Measurements from ENCODE around the gene SEZ6. TPM values are rescaled to one million over a fixed set of nuclear protein-coding genes. Genes with fewer than 3 reads are reported as not detected.

Gene SEZ6
- total RNA-seq, 4 donors from 2014 or later: 0.42 to 0.83 (median 0.52) TPM; not detected in 1

DNA sequence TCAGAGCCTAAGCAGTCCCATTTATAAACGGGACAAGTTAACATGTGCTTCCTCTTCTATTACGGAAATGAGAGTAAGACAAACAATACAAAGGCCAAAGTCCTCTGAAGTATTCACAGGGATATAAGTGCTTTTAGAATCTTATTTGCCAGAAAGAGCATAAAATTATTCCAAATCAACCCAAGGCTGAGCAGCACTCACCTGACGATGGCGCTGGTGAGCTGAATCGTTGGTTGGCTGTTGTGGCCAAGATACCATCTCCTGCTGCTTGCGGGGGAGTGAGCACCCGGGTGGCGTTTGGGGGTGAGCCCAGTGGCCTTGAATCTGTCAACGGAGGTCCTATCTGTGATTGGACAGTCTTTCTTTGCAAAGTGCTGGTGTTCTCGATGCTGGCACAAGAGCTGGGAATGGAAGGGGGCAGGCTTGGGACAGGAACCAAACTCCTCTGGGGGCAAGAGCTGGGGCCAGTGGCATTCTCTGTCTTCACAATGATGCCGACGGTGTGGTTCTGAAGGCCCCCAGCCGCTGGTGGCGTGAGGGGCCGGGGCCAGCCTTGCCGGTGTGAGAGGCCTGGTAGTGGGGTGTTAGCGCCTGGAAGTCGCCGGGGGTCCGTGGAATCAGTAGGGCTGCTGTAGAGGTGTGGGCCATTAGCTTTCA is 93.4 kb downstream of the SEZ6 start:
- TF ChIP-seq POLR2AphosphoS5 (IDR thresholded peaks at IDR 0.05) (no peak), POLR2A (IDR thresholded peaks at IDR 0.05; ENCODE audit: low read depth) (no peak), EP300 (IDR thresholded peaks at IDR 0.05) (no peak)
- TF ChIP-seq, protein P1, sequence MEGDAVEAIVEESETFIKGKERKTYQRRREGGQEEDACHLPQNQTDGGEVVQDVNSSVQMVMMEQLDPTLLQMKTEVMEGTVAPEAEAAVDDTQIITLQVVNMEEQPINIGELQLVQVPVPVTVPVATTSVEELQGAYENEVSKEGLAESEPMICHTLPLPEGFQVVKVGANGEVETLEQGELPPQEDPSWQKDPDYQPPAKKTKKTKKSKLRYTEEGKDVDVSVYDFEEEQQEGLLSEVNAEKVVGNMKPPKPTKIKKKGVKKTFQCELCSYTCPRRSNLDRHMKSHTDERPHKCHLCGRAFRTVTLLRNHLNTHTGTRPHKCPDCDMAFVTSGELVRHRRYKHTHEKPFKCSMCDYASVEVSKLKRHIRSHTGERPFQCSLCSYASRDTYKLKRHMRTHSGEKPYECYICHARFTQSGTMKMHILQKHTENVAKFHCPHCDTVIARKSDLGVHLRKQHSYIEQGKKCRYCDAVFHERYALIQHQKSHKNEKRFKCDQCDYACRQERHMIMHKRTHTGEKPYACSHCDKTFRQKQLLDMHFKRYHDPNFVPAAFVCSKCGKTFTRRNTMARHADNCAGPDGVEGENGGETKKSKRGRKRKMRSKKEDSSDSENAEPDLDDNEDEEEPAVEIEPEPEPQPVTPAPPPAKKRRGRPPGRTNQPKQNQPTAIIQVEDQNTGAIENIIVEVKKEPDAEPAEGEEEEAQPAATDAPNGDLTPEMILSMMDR (IDR thresholded peaks at IDR 0.05): peak in 1 of 3 experiments; percentile 3
- DNase-seq (ENCODE audit: extremely low spot score): no peak
- WGBS: 61% methylated on average over 4 of the region's 20 CpGs
- intact Hi-C loops (cut with DNase I): loop anchor here (5.0 kb wide), 2 partner anchors 35 to 265 kb away; partner anchors contain the start of gene BLTP2
- H3K4me3 ChIP-seq: no peak overlapping the region
- H3K9me3 ChIP-seq: no peaks in the 10 kb centered on the region
- H3K27ac ChIP-seq (replicated peaks in 1 of 4): no peak overlapping the region
- peaks cover 63 to 100% (median 94%) of the 10 kb centered on the region in 4 donors for H3K36me3 ChIP-seq
- H3K4me1 ChIP-seq: peaks cover 12 to 34% (median 22%) of the 10 kb centered on the region in 4 donors
- peaks cover 0 to 3% (median 0%) of the 10 kb centered on the region in 4 donors for H3K27me3 ChIP-seq

DNA sequence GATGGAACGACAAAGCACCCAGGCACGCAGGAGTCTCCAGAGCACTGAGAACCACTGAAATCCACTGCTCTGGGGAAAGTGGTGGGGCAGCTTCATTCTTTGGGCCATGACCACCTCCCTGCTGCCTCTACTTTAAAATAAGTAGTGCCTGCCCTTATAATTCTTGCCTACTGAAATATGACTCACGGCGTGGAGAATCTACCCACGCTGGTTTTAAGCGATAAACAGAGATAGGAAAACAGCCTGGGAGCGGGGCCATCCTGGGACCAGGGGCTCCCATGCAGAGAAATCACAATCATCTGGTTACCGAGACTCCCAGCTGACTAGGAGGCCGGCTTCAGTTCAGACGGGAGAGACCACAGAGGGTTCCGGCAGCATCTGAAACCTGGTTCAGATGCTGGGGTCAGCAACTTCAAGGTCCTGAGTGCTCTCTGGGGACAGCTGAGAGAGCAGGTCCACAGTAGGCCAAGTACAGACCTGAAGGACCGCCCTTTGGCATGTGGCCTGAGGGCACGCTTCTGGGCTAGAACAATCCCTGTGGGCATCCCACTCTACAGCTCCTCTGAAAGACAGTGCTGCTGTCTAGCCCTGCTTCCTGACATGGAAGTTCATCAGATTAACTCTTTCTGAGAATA is 94.3 kb downstream of the SEZ6 start:
- WGBS: 93% methylated on average over 12 of the region's 13 CpGs
- no peak for DNase-seq (ENCODE audit: extremely low spot score)
- Histone ChIP-seq H3K27ac (replicated peaks in 1 of 4) (peak overlapping the region in 1 of 4 donors; percentile 20), H3K9me3 (no peaks in the 10 kb centered on the region), H3K36me3 (peaks cover 58 to 100% (median 94%) of the 10 kb centered on the region in 4 donors), H3K4me1 (peaks cover 12 to 34% (median 31%) of the 10 kb centered on the region in 4 donors), H3K27me3 (peaks cover 0 to 3% (median 0%) of the 10 kb centered on the region in 4 donors), H3K4me3 (no peak overlapping the region)
- TF ChIP-seq POLR2AphosphoS5 (IDR thresholded peaks at IDR 0.05): no peak
- TF ChIP-seq, protein P1 (IDR thresholded peaks at IDR 0.05): no peak
- intact Hi-C loops (cut with DNase I): loop anchor here (5.0 kb wide), 2 partner anchors 36 to 264 kb away; partner anchors contain the start of gene BLTP2

DNA sequence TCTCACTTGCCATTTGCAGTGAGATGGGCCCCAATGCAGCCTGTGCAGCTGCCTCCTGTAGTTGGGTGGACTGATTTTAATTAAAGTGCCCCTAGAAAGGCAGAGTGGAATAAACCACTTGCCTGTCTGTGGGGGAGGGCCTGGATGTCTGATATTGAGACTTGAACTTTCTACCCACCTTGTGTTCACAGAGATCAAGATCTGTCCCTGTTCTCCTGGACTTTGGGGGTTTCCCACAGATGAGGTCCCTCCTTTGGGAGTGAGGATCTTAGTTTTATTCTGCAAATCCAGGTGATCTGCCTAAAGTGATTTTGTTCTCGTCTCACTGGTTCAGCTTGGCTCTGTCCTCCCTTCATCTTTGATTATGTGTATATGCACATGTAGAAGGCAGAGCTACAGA is 95.3 kb downstream of the SEZ6 start:
- Histone ChIP-seq H3K27ac (replicated peaks in 1 of 4) (no peak overlapping the region), H3K36me3 (peaks cover 56 to 100% (median 94%) of the 10 kb centered on the region in 4 donors), H3K4me3 (no peak overlapping the region), H3K4me1 (peaks cover 12 to 34% (median 31%) of the 10 kb centered on the region in 4 donors), H3K27me3 (no peaks in the 10 kb centered on the region), H3K9me3 (no peaks in the 10 kb centered on the region)
- intact Hi-C loops (cut with DNase I): loop anchor here (5.0 kb wide), 2 partner anchors 37 to 263 kb away; partner anchors contain the start of gene BLTP2
- 86% methylated on average over 1 of the region's 1 CpG for WGBS
- no peak for TF ChIP-seq POLR2A (IDR thresholded peaks at IDR 0.05; ENCODE audit: low read depth)
- no peak for TF ChIP-seq POLR2AphosphoS5 (IDR thresholded peaks at IDR 0.05)
- no peak for TF ChIP-seq EP300 (IDR thresholded peaks at IDR 0.05)
- TF ChIP-seq, protein P1 (IDR thresholded peaks at IDR 0.05): no peak
- no peak for DNase-seq (ENCODE audit: extremely low spot score)

DNA sequence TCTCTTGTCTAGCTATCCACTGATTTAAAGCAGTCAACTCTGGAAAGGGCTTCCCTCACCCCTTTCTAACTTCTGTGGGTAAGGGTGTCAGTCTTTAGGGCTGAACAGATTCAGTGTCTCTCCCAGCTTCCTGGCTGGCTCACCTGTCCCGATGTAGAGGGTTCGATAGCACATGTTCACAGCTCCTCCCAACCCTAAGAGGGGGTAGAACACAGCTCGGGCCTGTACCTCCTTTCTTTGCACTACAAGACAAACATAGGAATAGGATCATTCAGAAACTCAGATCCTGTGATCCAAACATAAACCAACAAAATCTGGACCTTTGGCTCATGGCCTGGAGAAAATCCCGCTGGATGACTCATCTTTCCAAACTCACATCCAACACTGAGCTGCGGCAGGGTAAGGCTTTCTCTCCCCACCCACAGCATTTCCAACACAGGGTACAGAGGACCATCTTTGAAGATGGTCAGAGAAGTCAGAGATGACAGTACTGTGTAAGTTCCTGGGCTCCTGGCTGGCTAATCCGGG is 97.1 kb downstream of the SEZ6 start:
- intact Hi-C loops (cut with DNase I): no loop called here

More for the DNA sequence above, 97.1 kb downstream of the SEZ6 start:
- Histone ChIP-seq H3K4me3 (no peak overlapping the region), H3K27me3 (no peaks in the 10 kb centered on the region), H3K9me3 (no peaks in the 10 kb centered on the region), H3K27ac (replicated peaks in 1 of 4) (peak overlapping the region; percentile 80 to 87 (median 82)), H3K36me3 (peaks cover 50 to 84% (median 80%) of the 10 kb centered on the region in 4 donors), H3K4me1 (peaks cover 12 to 38% (median 34%) of the 10 kb centered on the region in 4 donors)
- TF ChIP-seq POLR2AphosphoS5 (IDR thresholded peaks at IDR 0.05) (peak; percentile 46 to 50), EP300 (IDR thresholded peaks at IDR 0.05) (no peak), POLR2A (IDR thresholded peaks at IDR 0.05; ENCODE audit: low read depth) (no peak)
- TF ChIP-seq, protein P1 (IDR thresholded peaks at IDR 0.05): no peak
- WGBS: 18% methylated on average over 6 of the region's 6 CpGs
- DNase-seq (ENCODE audit: extremely low spot score): peak; percentile 92

All from esophagus muscularis mucosa (tissue), 4 donors.